Measurements from ENCODE around the gene ZNF594. TPM values are rescaled to one million over a fixed set of nuclear protein-coding genes. Genes with fewer than 3 reads are reported as not detected.
"Not testable (repeated sequence)": the region's sequence is repeated elsewhere in the genome, so short reads cannot be mapped to it uniquely, and the experiment has no call there.

ZNF594 gene
- total RNA-seq, 1 donor from 2014 or later = 19.5 TPM

DNA sequence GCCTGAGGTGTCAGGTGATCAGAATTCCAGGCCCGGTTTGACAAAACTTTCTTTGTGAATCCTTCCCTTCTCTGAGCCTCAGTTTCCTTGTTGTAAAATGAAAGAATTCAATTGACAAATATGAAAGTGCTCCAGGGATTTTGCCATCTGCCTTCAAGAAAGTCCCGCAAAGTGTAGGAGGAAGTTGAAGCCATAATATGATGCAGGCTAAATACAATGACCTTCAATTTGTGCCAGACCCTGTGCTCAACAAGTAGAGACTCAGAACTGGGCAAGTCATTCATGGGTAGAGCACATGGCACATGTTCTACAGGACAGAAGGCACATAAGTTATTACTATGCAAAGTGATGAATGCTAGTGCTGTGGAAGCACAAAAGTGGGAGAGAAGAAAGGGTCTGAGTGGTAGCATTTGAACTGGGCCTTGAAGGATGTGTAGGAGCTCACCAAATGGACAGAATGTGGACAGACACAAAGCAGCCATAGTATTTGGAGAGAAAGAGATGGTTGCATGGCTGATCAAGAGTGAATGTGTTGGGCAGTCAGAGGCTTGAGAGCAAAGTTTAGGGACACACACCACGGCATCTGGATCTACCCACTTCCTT, 45.4 kb upstream of the ZNF594 start:
- H3K4me3 Mint-ChIP-seq = no peak overlapping the region
- no peaks in the 10 kb centered on the region for H3K9me3 ChIP-seq (ENCODE audit: low read depth)
- TF ChIP-seq, protein P1, sequence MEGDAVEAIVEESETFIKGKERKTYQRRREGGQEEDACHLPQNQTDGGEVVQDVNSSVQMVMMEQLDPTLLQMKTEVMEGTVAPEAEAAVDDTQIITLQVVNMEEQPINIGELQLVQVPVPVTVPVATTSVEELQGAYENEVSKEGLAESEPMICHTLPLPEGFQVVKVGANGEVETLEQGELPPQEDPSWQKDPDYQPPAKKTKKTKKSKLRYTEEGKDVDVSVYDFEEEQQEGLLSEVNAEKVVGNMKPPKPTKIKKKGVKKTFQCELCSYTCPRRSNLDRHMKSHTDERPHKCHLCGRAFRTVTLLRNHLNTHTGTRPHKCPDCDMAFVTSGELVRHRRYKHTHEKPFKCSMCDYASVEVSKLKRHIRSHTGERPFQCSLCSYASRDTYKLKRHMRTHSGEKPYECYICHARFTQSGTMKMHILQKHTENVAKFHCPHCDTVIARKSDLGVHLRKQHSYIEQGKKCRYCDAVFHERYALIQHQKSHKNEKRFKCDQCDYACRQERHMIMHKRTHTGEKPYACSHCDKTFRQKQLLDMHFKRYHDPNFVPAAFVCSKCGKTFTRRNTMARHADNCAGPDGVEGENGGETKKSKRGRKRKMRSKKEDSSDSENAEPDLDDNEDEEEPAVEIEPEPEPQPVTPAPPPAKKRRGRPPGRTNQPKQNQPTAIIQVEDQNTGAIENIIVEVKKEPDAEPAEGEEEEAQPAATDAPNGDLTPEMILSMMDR (IDR thresholded peaks at IDR 0.05) = no peak

GRCh38 chr17:5234645-5235576, 43.2 kb upstream of the ZNF594 start, which contains the start of gene SCIMP:
Gene SCIMP, minus strand, starts transcription at chr17:5234860. Its CDS starts 105 bp downstream, at chr17:5234755.
- H3K9me3 ChIP-seq (ENCODE audit: low read depth) = no peaks in the 10 kb centered on the region

More for the DNA sequence above, 45.4 kb upstream of the ZNF594 start:
- no peaks in the 10 kb centered on the region for H3K27me3 ChIP-seq
- DNase-seq (ENCODE audit: low spot score) = no peak
- H3K36me3 ChIP-seq = no peaks in the 10 kb centered on the region
- no peak overlapping the region for H3K4me2 ChIP-seq
- Mint-ChIP-seq H3K9me3 (no peaks in the 10 kb centered on the region), H3K27ac (no peak overlapping the region), H3K4me1 (peaks cover 8% of the 10 kb centered on the region), H3K27me3 (ENCODE audit: insufficient read depth, low read depth) (no peaks in the 10 kb centered on the region), H3K36me3 (peaks cover 4% of the 10 kb centered on the region)
- H3K9ac ChIP-seq = no peak overlapping the region
- H2AFZ ChIP-seq (replicated peaks) = no peak overlapping the region
- no peaks in the 10 kb centered on the region for H4K20me1 ChIP-seq (ENCODE audit: low read depth)
- H3K4me1 ChIP-seq = no peaks in the 10 kb centered on the region
- H3K79me2 ChIP-seq (ENCODE audit: low read depth) = no peaks in the 10 kb centered on the region
- no peaks in the 10 kb centered on the region for H3F3A ChIP-seq (ENCODE audit: low read depth)
- H3K27ac ChIP-seq = no peak overlapping the region
- no peak overlapping the region for H3K4me3 ChIP-seq

GRCh38 chr17:5233492-5233891, 41.8 kb upstream of the ZNF594 start:
- not testable (repeated sequence) for H3K36me3 ChIP-seq, H3K9me3 Mint-ChIP-seq, H3K27ac Mint-ChIP-seq

More at GRCh38 chr17:5234645-5235576, 43.2 kb upstream of the ZNF594 start, which contains the start of gene SCIMP:
- DNase-seq (ENCODE audit: low spot score) = no peak
- H3F3A ChIP-seq (ENCODE audit: low read depth) = no peaks in the 10 kb centered on the region
- H3K4me2 ChIP-seq = no peak within 1 kb of the TSS
- H3K9ac ChIP-seq = no peak within 1 kb of the TSS
- H3K27ac ChIP-seq = no peak within 1 kb of the TSS
- H2AFZ ChIP-seq (replicated peaks) = no peak within 1 kb of the TSS
- peaks cover 8% of the 10 kb centered on the region for H3K36me3 Mint-ChIP-seq
- no peaks in the 10 kb centered on the region for H3K79me2 ChIP-seq (ENCODE audit: low read depth)
- no peaks in the 10 kb centered on the region for H3K27me3 ChIP-seq
- peaks cover 14% of the 10 kb centered on the region for H3K4me1 Mint-ChIP-seq
- no peaks in the 10 kb centered on the region for H3K9me3 Mint-ChIP-seq
- H3K4me3 Mint-ChIP-seq = no peak within 1 kb of the TSS
- no peaks in the 10 kb centered on the region for H4K20me1 ChIP-seq (ENCODE audit: low read depth)
- H3K4me1 ChIP-seq = no peaks in the 10 kb centered on the region
- H3K36me3 ChIP-seq = no peaks in the 10 kb centered on the region
- TF ChIP-seq EZH2 (IDR thresholded peaks at IDR 0.05) (no peak), EZH2phosphoT487 (IDR thresholded peaks at IDR 0.05) (no peak)
- TF ChIP-seq, protein P1 (IDR thresholded peaks at IDR 0.05) = no peak
- H3K4me3 ChIP-seq = no peak within 1 kb of the TSS
- peaks cover 4% of the 10 kb centered on the region for H3K27me3 Mint-ChIP-seq (ENCODE audit: insufficient read depth, low read depth)
- H3K27ac Mint-ChIP-seq = no peak within 1 kb of the TSS

More at GRCh38 chr17:5233492-5233891, 41.8 kb upstream of the ZNF594 start:
- H2AFZ ChIP-seq (replicated peaks); H3K9ac ChIP-seq; H3K27ac ChIP-seq; H3K4me3 ChIP-seq; DNase-seq (ENCODE audit: low spot score); H3K27me3 ChIP-seq; H3F3A ChIP-seq (ENCODE audit: low read depth); H3K27me3 Mint-ChIP-seq (ENCODE audit: insufficient read depth, low read depth); H3K4me1 ChIP-seq; H3K79me2 ChIP-seq (ENCODE audit: low read depth); H3K9me3 ChIP-seq (ENCODE audit: low read depth); H3K4me3 Mint-ChIP-seq; H4K20me1 ChIP-seq (ENCODE audit: low read depth); H3K4me2 ChIP-seq: not testable (repeated sequence)
- peaks cover 11% of the 10 kb centered on the region for H3K36me3 Mint-ChIP-seq
- peaks cover 14% of the 10 kb centered on the region for H3K4me1 Mint-ChIP-seq
